ENCODE results near the gene DEAF1. TPM values are rescaled to one million over a fixed set of nuclear protein-coding genes. Genes with fewer than 3 reads are reported as not detected.

The DEAF1 gene
- total RNA-seq, 1 donor from 2014 or later = 23.8 TPM

GRCh38 chr11:721741-722345 is 26.8 kb upstream of the DEAF1 start:
- no peak for ATAC-seq

GRCh38 chr11:721247-721740 is 26.3 kb upstream of the DEAF1 start:
- no peak for ATAC-seq

GRCh38 chr11:720642-721246 is 25.7 kb upstream of the DEAF1 start:
- peak; percentile 43 for ATAC-seq

- peak; percentile 1 for ATAC-seq
These were observed 25.1 kb upstream of the DEAF1 start for GRCh38 chr11:720017-720641.

- no peak for ATAC-seq
These were observed 24.4 kb upstream of the DEAF1 start for GRCh38 chr11:719214-720016.

- ATAC-seq = no peak
These were observed 19.4 kb upstream of the DEAF1 start for GRCh38 chr11:714436-714835.

- no peak for ATAC-seq
These were observed 14.3 kb upstream of the DEAF1 start for GRCh38 chr11:709109-709997.

- ATAC-seq = no peak
These were observed 13.5 kb upstream of the DEAF1 start for GRCh38 chr11:708511-708910.

GRCh38 chr11:707817-708420 is 12.9 kb upstream of the DEAF1 start:
- ATAC-seq = no peak

- ATAC-seq = peak; percentile 38
These were observed 12.2 kb upstream of the DEAF1 start for GRCh38 chr11:706957-707816.

GRCh38 chr11:706439-706956 is 11.5 kb upstream of the DEAF1 start:
- peak; percentile 38 for ATAC-seq

GRCh38 chr11:705646-706438 is 10.8 kb upstream of the DEAF1 start, which contains the start of gene EPS8L2:
EPS8L2 (plus strand) TSS chr11:706231; CDS start chr11:709408, 3,177 bp downstream.
- ATAC-seq = peak; percentile 70

- peak; percentile 66 for ATAC-seq
These were observed 10.0 kb upstream of the DEAF1 start for GRCh38 chr11:704781-705645.

- ATAC-seq = no peak
These were observed 9.2 kb upstream of the DEAF1 start for GRCh38 chr11:704228-704674.

GRCh38 chr11:703506-703905 is 8.5 kb upstream of the DEAF1 start:
- no peak for ATAC-seq

GRCh38 chr11:702462-703461 is 7.7 kb upstream of the DEAF1 start:
- ATAC-seq = no peak
